DMS114 treated with DMSO at 0.1 percent for 48 hours (cell line): Measurements from ENCODE around the gene EXOSC3.
A peak's percentile ranks its signal among the peaks of the same experiment; 100 is the strongest.
"Not testable (repeated sequence)": the region's sequence is repeated elsewhere in the genome, so short reads cannot be mapped to it uniquely, and the experiment has no call there.

Experiments
- DNase-seq: peaks from one replicate; lab custom pipeline; 2025; ENCODE audit not compliant: unreplicated experiment; lab: John Stamatoyannopoulos, UW

EXOSC3 gene

GRCh38 chr9:37784616-37785483 lies at the start of gene EXOSC3:
Gene EXOSC3, minus strand, starts transcription at chr9:37785064. Its CDS starts 20 bp downstream, at chr9:37785044.
- peak; percentile 83 for DNase-seq

DNA sequence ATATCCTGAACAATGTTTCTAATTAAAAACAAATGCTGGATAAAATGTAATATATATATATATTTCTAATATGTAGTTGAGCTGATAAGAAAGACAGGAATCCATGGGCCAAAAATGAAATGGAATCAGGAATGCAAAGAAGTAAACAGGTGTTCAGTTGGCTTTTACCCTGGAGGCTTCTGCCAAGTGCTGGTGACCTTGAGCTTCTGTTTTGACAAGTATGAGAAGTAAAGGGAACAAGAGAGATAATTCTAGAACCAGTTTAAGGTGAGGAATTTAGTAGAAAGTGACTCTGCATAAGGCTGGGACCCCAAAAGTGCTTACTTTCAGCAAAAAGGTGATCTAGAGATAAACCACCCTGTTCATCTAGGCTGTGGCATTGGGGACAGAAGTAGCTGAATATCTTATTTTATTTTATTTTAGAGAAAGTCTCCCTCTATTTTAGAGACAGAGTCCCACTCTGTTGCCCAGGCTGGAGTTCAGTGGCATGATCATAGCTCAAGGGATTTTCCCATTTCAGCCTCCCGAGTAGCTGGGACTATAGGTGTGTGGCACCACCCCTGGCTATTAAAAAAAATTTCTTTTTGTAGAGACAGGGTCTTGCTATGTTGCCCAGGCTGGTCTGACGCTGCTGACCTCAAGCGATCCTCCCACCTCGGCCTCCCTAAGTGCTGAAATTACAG lies 42.8 kb upstream of the EXOSC3 start:
- no peak for DNase-seq

DNA sequence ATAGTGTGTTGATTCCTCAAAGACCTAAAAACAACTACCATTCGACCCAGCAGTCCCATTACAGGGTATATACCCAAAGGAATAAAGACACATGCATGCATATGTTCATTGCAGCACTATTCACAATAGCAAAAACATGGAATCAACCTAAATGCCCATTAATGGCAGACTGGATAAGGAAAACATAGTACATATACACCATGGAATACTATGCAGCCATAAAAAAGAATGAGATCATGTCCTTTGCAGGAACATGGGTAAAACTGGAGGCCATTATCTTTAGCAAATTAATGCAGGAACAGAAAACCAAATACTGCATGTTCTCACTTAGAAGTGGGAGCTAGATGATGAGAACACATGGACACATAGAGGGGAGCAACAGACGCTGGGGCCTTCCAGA lies 40.3 kb upstream of the EXOSC3 start:
- not testable (repeated sequence) for DNase-seq

DNA sequence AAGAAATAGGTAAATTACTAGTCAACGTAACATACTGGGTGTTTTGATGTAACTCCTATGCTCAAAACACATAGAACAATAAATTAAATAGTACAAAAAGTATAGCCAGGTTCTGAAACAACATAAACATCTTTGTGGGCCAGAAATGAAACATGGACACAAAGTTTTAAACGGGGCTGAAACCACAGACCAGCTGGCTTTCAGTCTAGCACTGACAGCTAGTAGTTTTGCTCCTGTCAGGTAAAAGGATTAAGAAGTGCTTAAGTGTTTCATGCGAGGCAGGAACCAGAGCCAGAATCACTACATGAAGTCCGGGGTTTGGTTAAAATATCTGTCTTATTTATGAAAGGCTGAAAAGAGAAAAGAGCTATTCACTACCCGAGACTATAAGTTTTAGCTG lies 35.3 kb upstream of the EXOSC3 start:
- DNase-seq: no peak

DNA sequence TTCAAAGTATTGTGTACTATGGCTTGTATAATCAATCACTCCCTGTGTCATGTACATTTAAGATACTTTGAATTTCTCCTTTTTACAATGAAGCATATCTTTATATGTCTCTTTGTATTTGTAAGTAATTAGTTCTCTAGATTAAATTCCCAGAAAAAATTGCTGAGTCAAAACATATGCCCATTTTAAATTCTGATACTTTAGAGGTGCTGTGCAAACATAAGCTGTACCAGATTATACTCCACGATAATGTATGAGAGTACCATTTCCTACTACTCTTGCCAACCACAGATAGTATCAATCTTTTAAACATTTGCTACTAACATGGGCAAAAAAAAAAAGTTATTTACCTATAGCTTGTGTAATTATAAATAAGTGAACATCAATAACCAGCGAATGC lies 34.0 kb upstream of the EXOSC3 start:
- no peak for DNase-seq

DNA sequence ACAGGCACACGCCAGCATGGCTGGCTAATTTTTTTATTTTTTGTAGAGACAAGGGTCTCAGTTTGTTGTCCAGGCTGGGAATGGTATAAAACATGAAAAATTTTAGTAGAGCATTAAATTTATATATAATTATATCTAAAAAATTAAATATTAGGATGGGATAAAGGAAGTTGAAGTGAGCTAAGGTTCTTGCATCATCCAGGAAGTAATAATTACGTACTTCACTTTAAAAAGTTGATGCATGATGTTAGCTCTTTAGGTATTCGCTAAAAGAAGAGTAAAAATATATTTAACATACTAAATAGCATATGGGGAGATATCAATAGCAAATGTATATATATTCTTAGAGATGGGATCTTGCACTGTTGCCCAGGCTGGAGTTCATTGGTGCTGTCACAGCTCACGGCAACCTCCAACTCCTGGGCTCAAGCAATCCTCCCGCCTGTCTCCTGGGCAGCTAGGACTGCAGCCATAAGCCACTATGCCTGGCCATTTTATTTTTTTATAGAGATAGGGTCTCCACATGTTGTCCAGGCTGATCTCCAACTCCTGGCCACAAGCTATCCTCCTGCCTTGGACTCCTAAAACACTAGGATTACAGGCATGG lies 28.0 kb upstream of the EXOSC3 start:
- DNase-seq: no peak

DNA sequence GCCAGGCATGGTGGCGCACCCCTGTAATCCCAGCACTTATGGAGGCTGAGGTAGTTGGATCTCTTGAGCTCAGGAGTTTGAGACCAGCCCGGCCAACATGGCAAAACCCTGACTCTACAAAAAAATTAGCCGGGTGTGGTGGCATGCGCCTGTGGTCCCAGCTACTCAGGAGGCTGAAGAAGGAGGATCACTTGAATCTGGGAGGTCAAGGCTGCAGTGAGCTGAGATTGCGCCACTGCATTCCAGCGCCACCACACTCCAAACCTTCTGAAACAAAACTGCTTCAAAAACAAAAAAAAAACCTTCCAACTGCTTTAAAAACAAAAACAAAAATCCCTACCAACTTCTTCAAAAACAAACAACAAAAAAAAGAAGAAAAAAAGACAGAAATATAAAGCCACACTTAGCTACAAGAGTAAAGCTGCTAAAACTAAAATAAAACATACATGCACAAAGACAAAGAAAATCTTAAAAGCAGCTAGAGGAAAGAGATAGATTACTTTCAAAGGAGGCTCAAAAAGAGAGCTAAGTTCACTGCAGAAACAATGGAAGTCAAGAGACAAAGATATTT lies 27.1 kb upstream of the EXOSC3 start:
- no peak for DNase-seq

GRCh38 chr9:37809676-37810075 lies 24.8 kb upstream of the EXOSC3 start:
- DNase-seq: not testable (repeated sequence)

GRCh38 chr9:37806271-37806670 lies 21.4 kb upstream of the EXOSC3 start:
- peak; percentile 2 for DNase-seq

DNA sequence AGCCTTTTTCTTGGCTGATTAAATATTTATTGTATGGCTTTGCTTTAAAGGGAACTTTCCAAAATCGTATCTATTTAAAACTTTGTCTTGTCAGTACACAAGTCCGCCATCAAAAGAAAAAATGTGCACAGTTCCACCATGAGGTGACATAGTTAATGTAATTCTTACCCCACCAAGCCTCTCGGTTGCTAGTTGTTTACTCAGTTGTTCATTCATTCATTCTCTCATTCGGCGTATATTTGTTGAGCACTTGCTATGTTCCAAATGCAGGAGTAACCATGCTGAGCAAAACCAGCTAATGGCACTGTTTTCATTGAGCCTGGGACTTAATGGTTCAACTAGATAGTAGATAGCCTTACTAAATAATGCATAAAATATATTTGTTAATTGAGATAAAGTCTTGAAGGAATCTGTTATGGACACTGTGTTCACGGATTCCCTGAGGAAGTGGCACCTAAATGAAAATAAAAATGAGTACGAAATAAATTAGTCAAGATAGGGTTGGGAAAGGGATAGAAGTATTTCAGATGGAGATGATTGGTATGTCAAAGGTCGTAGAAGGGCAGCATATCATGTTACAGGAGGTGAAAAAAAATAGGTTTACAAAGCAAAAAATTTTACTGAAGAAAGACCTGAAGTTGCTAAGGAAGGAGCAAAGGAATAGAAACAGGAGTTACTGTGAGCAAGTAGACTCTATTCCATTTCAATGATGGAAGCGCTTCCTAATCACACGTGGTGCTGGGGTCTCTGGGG lies 17.3 kb upstream of the EXOSC3 start:
- no peak for DNase-seq

DNA sequence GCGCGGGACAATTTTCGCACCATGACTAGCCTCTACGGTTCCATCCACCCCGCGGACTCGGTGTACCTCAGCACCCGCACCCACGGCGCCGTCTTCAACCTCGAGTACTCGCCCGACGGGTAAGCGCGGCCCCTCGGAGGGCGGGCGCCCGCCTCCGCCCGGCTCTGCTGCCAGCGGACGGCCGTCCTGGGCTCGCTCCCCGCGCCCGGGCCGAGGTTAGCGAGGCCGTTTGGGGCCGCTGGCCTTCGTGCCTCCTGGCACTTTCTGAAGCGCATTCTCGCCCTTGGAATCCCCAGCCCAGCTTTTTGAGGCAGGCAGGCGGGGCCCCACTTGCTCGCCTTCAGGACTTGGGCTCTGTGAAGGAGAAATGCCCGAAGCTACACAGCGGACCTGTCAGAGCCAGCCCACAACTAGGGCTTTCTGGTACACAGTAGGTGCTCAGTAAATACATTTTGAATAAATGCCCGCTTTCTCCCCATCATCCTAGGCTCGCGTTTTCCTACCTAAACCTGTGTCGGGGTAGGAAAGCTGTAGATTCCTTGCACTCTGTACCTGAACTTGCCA lies 16.5 kb upstream of the EXOSC3 start:
- no peak for DNase-seq

GRCh38 chr9:37800631-37801286 lies 15.9 kb upstream of the EXOSC3 start, which contains the start of gene DCAF10:
Gene DCAF10, plus strand, starts transcription at chr9:37800797. Its CDS starts 70 bp downstream, at chr9:37800867.
- DNase-seq: peak; percentile 44

DNA sequence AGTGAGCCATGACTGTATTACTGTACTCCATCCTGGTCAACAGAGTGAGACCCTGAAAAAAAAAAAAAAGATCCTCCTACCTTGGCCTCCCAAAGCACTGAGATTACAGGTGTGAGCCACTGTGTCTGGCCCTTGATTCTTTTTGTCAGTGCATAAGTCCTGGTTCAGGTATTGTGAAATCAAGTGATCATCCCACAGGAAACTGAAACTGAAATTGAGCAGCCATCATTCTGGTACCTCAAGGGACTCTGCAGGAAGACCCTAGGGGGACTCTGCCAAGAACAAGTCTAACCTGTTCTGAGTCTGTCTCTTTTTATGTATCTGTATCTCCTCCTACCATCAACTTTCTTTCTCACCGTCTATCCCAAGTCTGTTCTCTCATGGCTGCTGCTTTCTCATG lies 13.8 kb upstream of the EXOSC3 start:
- no peak for DNase-seq

GRCh38 chr9:37796232-37796631 lies 11.4 kb upstream of the EXOSC3 start:
- DNase-seq: no peak

DNA sequence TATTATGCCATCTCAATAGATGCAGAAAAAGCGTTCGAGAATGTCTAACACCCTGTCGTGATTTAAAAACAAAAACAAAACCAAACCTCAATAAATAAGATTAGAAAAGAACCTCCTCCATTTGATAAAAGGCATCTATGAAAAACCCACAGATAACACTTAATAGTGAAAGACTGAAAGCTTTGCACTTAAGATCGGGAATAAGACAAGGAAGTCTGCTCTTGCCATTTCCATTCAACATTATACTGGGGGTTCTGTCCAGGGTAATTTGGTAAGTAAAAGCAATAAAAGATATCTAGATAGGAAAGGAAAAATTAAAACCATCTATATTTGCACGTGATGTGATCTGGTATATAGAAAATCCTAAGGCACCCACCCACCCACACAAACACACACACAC lies 7.3 kb upstream of the EXOSC3 start:
- no peak for DNase-seq

DNA sequence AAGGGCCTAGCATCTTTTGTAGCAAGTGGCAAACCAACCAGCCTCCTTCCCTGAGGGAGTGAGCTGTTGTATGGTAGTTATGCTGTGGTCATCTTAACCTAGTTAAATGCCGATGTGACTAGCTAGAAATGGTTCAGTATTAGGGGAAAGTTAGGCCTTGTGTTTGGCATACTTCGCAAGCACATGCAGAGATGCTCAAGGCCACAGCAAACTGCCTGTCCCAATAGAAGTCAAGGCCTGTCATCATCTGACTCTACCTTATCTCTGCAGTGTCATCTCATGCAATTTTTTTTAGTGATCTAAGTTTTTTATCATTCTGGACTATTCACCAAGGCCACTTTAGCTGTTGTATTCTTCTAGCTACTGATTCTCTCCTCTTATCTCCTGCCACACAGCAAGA lies 5.2 kb upstream of the EXOSC3 start:
- no peak for DNase-seq

DNA sequence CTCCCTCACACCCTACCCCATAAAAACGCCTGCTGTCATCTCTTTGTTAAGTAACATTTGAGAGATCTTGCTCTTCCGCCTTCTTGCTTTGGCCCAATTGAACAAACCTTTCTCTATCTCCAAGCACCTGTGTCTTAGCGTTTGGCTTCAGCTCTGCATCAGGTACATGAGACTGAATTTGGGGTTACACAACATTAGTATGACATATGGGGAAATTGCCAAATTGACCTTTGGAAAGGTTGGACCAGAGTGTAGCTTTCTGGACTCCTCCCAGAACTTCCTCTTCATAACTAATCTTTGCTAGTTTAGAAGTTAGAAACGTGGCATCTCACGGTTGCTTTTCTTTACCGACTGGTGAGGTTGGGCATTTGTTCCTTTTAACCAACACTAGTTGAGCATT lies 3.5 kb upstream of the EXOSC3 start:
- no peak for DNase-seq

- DNase-seq: no peak
Observed at GRCh38 chr9:37787059-37787458, 2.2 kb upstream of the EXOSC3 start.

GRCh38 chr9:37784291-37784615 lies 611 bp downstream of the EXOSC3 start:
- DNase-seq: no peak

DNA sequence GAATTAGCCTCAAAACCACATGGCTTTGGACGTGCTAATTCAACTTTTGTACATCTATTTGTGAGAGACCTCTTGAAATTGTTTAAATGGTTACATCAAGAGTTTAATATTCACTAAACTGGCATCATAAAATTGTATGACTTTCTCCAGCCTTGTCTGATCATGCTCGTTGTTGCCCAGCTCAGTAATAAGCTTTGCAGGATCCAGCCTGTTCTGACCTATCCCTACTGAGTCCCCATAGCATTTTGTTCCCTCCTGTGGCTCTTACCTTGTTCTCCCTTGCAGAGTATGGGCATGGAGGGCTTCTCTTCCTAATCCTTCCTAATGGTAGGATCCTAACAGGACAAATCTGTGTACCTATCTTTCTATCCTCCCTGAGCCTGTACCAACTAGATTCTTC lies 6.3 kb downstream of the EXOSC3 start:
- DNase-seq: no peak
